Lower leg skin (tissue), 3 donors: ENCODE data around the gene A3GALT2.

Experiments
- POLR2A ChIP-seq, 2 donors: fragments of 450-650 bp; IDR thresholded peaks; one replicate each; pipeline ENCODE4 v1.6.1; 2016 to 2017; ENCODE audit warnings: antibody characterized with exemption in 2 of 2, mild to moderate bottlenecking in 1 of 2, moderate library complexity in 1 of 2
- TF ChIP-seq, protein P1 (sequence below), 3 donors: fragments of 450-650 bp; IDR thresholded peaks; one replicate each; pipeline ENCODE4 v1.5.1; 2016; ENCODE audit warnings: antibody characterized with exemption in 3 of 3, mild to moderate bottlenecking in 3 of 3, moderate library complexity in 2 of 3

DNA sequence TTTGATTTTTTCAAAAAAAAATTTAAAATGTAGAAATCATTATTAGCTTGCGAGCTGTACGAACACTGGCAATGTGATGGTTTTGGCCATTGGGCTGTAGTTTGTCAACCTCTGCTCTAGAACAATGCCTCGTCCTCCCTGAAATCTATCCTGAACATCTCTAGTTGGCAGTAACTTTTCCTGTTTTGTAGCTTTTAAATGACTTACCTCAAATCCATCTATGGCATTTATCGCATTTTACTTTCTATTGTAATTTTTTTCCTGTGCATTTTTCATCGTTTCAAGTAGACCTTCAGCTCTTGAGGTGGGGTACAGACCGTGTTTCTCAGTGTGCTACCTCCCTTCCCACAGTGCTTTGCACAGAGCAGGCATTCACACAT, 30.4 kb upstream of the A3GALT2 start:
- TF ChIP-seq, protein P1, sequence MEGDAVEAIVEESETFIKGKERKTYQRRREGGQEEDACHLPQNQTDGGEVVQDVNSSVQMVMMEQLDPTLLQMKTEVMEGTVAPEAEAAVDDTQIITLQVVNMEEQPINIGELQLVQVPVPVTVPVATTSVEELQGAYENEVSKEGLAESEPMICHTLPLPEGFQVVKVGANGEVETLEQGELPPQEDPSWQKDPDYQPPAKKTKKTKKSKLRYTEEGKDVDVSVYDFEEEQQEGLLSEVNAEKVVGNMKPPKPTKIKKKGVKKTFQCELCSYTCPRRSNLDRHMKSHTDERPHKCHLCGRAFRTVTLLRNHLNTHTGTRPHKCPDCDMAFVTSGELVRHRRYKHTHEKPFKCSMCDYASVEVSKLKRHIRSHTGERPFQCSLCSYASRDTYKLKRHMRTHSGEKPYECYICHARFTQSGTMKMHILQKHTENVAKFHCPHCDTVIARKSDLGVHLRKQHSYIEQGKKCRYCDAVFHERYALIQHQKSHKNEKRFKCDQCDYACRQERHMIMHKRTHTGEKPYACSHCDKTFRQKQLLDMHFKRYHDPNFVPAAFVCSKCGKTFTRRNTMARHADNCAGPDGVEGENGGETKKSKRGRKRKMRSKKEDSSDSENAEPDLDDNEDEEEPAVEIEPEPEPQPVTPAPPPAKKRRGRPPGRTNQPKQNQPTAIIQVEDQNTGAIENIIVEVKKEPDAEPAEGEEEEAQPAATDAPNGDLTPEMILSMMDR (IDR thresholded peaks at IDR 0.05), result no peak
- no peak for TF ChIP-seq POLR2A (IDR thresholded peaks at IDR 0.05)
